ENCODE measurements around the gene TBL1Y. TPM values are rescaled to one million over a fixed set of nuclear protein-coding genes. Genes with fewer than 3 reads are reported as not detected.

Gene TBL1Y
- total and polyA plus RNA-seq, 2 of the 4 experiments (the other 2 are of a cell fraction), result not detected

DNA sequence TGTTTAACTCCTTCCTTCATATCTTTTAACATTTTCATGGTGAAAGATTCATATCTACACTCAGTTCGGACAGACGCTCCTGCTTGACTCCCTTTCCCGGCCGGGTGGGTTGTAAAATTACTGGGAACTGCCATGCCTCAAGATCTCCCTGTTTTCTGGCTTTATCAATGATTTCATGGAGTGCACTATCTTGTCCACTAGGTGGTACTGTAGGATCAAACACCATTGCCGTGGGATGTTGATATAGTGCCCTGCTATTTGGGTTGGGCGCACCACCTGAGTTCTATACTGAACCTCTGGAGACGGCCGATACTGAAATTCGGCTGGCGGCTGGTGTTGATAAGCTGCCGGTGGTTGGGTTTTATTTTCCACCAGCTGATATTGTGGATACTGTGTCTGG, 54.2 kb downstream of the TBL1Y start:
- Histone ChIP-seq H3K4me1 (ENCODE audit: control insufficient read depth, insufficient read depth, low read length) (no peaks in the 10 kb centered on the region), H3K36me3 (ENCODE audit: control insufficient read depth, insufficient read depth, low read length) (no peaks in the 10 kb centered on the region), H3K27me3 (ENCODE audit: control insufficient read depth, insufficient read depth, low read length) (no peaks in the 10 kb centered on the region), H3K4me2 (ENCODE audit: low read depth, low read length) (no peak overlapping the region), H3K79me1 (ENCODE audit: low read depth in 1 of 2, low read length in 2 of 2) (no peaks in the 10 kb centered on the region), H3K14ac (replicated peaks; ENCODE audit: low read depth, low read length) (no peak overlapping the region), H3K4ac (ENCODE audit: low read depth, low read length) (no peak overlapping the region), H3K27ac (ENCODE audit: insufficient read depth, low read length) (no peak overlapping the region), H2BK5ac (ENCODE audit: low read depth, low read length, poor library complexity, severe bottlenecking) (no peak overlapping the region), H2BK20ac (ENCODE audit: low read depth, low read length) (no peak overlapping the region), H2AK9ac (replicated peaks; ENCODE audit: low read depth, low read length, poor library complexity) (no peak overlapping the region), H4K5ac (ENCODE audit: low read depth, low read length) (no peak overlapping the region), H4K8ac (ENCODE audit: low read depth in 2 of 2, low read length in 2 of 2) (no peak overlapping the region), H3K9ac (ENCODE audit: low read depth, low read length) (no peak overlapping the region), H4K91ac (ENCODE audit: insufficient read depth, low read depth, low read length) (no peak overlapping the region), H2BK120ac (ENCODE audit: low read depth, low read length) (no peak overlapping the region), H3K4me3 (ENCODE audit: insufficient read depth, low read depth, low read length) (no peak overlapping the region), H3K56ac (ENCODE audit: extremely low read depth, insufficient read depth, low read length) (no peak overlapping the region), H2AFZ (replicated peaks; ENCODE audit: low read length, poor library complexity) (no peak overlapping the region), H4K20me1 (ENCODE audit: insufficient read depth, low read length) (no peaks in the 10 kb centered on the region), H2BK15ac (ENCODE audit: low read depth, low read length) (no peak overlapping the region), H3K9me1 (ENCODE audit: insufficient read depth, low read length) (no peaks in the 10 kb centered on the region), H3K9me3 (ENCODE audit: control insufficient read depth, insufficient read depth, low read length) (no peaks in the 10 kb centered on the region), H3K18ac (ENCODE audit: low read depth, low read length) (no peak overlapping the region), H2AK5ac (ENCODE audit: low read depth, low read length) (no peak overlapping the region), H3K23ac (ENCODE audit: low read depth, low read length) (no peak overlapping the region)
- ChIA-PET POLR2A (ENCODE audit: unreplicated experiment) (no interaction called here), CTCF (no interaction called here)
- dilution Hi-C loops (cut with HindIII; ENCODE audit: low sequenced_read_pairs, unreplicated experiment), result no loop called here
- ATAC-seq (ENCODE audit: low read depth), result no peak
- in situ Hi-C loops (cut with MboI; ENCODE audit: low sequenced_read_pairs), result no loop called here
- no TSS peak for BruUV-seq (replicated peaks)
- no peak for DNase-seq
- WGBS, 2 experiments (ENCODE audit: extremely low coverage in 2 of 2, insufficient read length in 1 of 2), result no CpG with 5 or more reads among the region's 11 CpGs
- intact Hi-C loops (cut with micrococcal nuclease), result no loop called here
- TF ChIP-seq CEBPB (IDR thresholded peaks at IDR 0.05; ENCODE audit: low read depth, low read length) (no peak), MAFK (IDR thresholded peaks at IDR 0.05; ENCODE audit: low read depth, low read length) (no peak), BHLHE40 (IDR thresholded peaks at IDR 0.05; ENCODE audit: low read depth, low read length) (no peak), MXI1 (IDR thresholded peaks at IDR 0.05; ENCODE audit: borderline replicate concordance, low read depth, low read length) (no peak), NFE2L2 (IDR thresholded peaks at IDR 0.05; ENCODE audit: low read depth, low read length) (no peak), RCOR1 (IDR thresholded peaks at IDR 0.05; ENCODE audit: insufficient replicate concordance, low read length) (no peak), CHD1 (IDR thresholded peaks at IDR 0.05; ENCODE audit: low read depth, low read length) (no peak), RAD21 (IDR thresholded peaks at IDR 0.05; ENCODE audit: low read length) (no peak), RFX5 (IDR thresholded peaks at IDR 0.05; ENCODE audit: low read depth, low read length) (no peak), FOS (IDR thresholded peaks at IDR 0.05; ENCODE audit: low read depth, low read length) (no peak)
- TF ChIP-seq, protein P1, sequence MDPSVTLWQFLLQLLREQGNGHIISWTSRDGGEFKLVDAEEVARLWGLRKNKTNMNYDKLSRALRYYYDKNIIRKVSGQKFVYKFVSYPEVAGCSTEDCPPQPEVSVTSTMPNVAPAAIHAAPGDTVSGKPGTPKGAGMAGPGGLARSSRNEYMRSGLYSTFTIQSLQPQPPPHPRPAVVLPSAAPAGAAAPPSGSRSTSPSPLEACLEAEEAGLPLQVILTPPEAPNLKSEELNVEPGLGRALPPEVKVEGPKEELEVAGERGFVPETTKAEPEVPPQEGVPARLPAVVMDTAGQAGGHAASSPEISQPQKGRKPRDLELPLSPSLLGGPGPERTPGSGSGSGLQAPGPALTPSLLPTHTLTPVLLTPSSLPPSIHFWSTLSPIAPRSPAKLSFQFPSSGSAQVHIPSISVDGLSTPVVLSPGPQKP (IDR thresholded peaks at IDR 0.05; ENCODE audit: borderline replicate concordance, low read depth, low read length), result no peak
- TF ChIP-seq, protein P2, sequence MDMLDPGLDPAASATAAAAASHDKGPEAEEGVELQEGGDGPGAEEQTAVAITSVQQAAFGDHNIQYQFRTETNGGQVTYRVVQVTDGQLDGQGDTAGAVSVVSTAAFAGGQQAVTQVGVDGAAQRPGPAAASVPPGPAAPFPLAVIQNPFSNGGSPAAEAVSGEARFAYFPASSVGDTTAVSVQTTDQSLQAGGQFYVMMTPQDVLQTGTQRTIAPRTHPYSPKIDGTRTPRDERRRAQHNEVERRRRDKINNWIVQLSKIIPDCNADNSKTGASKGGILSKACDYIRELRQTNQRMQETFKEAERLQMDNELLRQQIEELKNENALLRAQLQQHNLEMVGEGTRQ (IDR thresholded peaks at IDR 0.05; ENCODE audit: low read depth, low read length), result no peak

All from IMR-90 (cell line).